ENCODE data around the gene FEZF1.
"Not testable (repeated sequence)": the region's sequence is repeated elsewhere in the genome, so short reads cannot be mapped to it uniquely, and the experiment has no call there.

Gene FEZF1

GRCh38 chr7:122307228-122307621, 2.7 kb upstream of the FEZF1 start:
- no peak for DNase-seq (ENCODE audit: low spot score)

GRCh38 chr7:122306320-122307227, 2.0 kb upstream of the FEZF1 start:
- no peak for DNase-seq (ENCODE audit: low spot score)

GRCh38 chr7:122305475-122306319, 1.1 kb upstream of the FEZF1 start:
- no peak for DNase-seq (ENCODE audit: low spot score)

- no peak for DNase-seq (ENCODE audit: low spot score)
Observed at GRCh38 chr7:122304996-122305421, 459 bp upstream of the FEZF1 start.

GRCh38 chr7:122303531-122304318, 825 bp downstream of the FEZF1 start:
- no peak for DNase-seq (ENCODE audit: low spot score)

GRCh38 chr7:122302761-122303530, 1.6 kb downstream of the FEZF1 start:
- DNase-seq (ENCODE audit: low spot score): no peak

GRCh38 chr7:122301858-122302760, 2.4 kb downstream of the FEZF1 start:
- no peak for DNase-seq (ENCODE audit: low spot score)

- no peak for DNase-seq (ENCODE audit: low spot score)
Observed at GRCh38 chr7:122300956-122301833, 3.4 kb downstream of the FEZF1 start.

- no peak for DNase-seq (ENCODE audit: low spot score)
Observed at GRCh38 chr7:122300211-122300932, 4.2 kb downstream of the FEZF1 start.

- no peak for DNase-seq (ENCODE audit: low spot score)
Observed at GRCh38 chr7:122299624-122300210, 4.8 kb downstream of the FEZF1 start.

GRCh38 chr7:122298618-122299017, 5.9 kb downstream of the FEZF1 start:
- no peak for DNase-seq (ENCODE audit: low spot score)

GRCh38 chr7:122298131-122298530, 6.4 kb downstream of the FEZF1 start:
- DNase-seq (ENCODE audit: low spot score): no peak

GRCh38 chr7:122291189-122291588, 13.4 kb downstream of the FEZF1 start:
- no peak for DNase-seq (ENCODE audit: low spot score)

- no peak for DNase-seq (ENCODE audit: low spot score)
Observed at GRCh38 chr7:122290476-122290875, 14.1 kb downstream of the FEZF1 start.

- DNase-seq (ENCODE audit: low spot score): no peak
Observed at GRCh38 chr7:122289426-122289825, 15.1 kb downstream of the FEZF1 start.

GRCh38 chr7:122284608-122285007, 19.9 kb downstream of the FEZF1 start:
- DNase-seq (ENCODE audit: low spot score): not testable (repeated sequence)

GRCh38 chr7:122273117-122273516, 31.4 kb downstream of the FEZF1 start:
- no peak for DNase-seq (ENCODE audit: low spot score)

- DNase-seq (ENCODE audit: low spot score): no peak
Observed at GRCh38 chr7:122269241-122269640, 35.3 kb downstream of the FEZF1 start.
